ENCODE measurements around the gene INPP5D.

The INPP5D gene

GRCh38 chr2:233165543-233165894 lies 105.4 kb downstream of the INPP5D start:
- DNase-seq (ENCODE audit: low read depth): no peak
- H3K4me3 ChIP-seq (ENCODE audit: low read depth, low read length): no peak overlapping the region
- no peak for TF ChIP-seq CTCF (IDR thresholded peaks at IDR 0.05; ENCODE audit: insufficient read depth, low read depth, low read length, missing control alignments)

- no peak for DNase-seq (ENCODE audit: low read depth)
- TF ChIP-seq CTCF (IDR thresholded peaks at IDR 0.05; ENCODE audit: insufficient read depth, low read depth, low read length, missing control alignments): no peak
- no peak overlapping the region for H3K4me3 ChIP-seq (ENCODE audit: low read depth, low read length)
Measured at GRCh38 chr2:233165895-233166661, 105.9 kb downstream of the INPP5D start.

- no peak for TF ChIP-seq CTCF (IDR thresholded peaks at IDR 0.05; ENCODE audit: insufficient read depth, low read depth, low read length, missing control alignments)
- no peak overlapping the region for H3K4me3 ChIP-seq (ENCODE audit: low read depth, low read length)
- no peak for DNase-seq (ENCODE audit: low read depth)
Measured at GRCh38 chr2:233168445-233168844, 108.3 kb downstream of the INPP5D start.

DNA sequence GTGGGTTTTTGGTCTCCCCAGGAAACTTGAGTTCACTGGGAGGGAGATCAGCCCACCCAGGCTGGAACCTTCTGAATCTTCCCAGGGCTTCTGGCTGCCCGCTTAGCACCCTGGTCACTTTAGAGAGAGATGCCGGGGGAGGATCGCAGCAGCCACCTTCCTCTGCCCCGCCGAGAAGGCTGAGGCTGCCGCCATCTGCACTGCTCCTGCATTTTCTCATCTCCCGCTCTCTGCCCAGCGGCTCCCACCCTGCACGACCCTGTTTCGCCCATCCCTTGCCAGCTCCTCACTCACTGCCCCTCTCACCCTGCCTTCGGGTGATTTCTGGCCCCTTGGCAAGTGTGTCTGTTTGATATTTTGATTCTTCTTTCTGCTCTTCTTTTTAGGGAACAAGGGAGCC lies 108.8 kb downstream of the INPP5D start:
- no peak for TF ChIP-seq CTCF (IDR thresholded peaks at IDR 0.05; ENCODE audit: insufficient read depth, low read depth, low read length, missing control alignments)

GRCh38 chr2:233171344-233171743 lies 111.2 kb downstream of the INPP5D start:
- no peak for TF ChIP-seq CTCF (IDR thresholded peaks at IDR 0.05; ENCODE audit: insufficient read depth, low read depth, low read length, missing control alignments)
- DNase-seq (ENCODE audit: low read depth): no peak
- H3K4me3 ChIP-seq (ENCODE audit: low read depth, low read length): no peak overlapping the region

More for the DNA sequence above, 108.8 kb downstream of the INPP5D start:
- H3K4me3 ChIP-seq (ENCODE audit: low read depth, low read length): no peak overlapping the region
- no peak for DNase-seq (ENCODE audit: low read depth)

DNA sequence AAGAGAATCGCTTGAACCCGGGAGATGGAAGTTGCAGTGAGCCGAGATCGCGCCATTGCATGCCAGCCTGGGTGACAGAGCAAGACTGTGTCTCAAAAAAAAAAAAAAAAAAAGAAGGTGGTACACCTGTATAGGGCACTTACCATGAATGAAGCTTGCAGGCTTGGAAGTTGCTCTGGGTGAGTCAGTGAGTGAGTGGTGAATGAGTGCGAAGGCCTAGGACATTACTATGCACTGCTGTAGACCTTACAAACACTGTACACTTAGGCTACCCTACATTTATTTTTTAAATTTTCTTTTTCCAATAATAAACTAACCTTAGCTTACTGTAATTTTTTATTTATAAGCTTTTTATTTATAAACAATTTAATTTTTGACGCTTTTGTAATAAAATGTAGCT lies 113.0 kb downstream of the INPP5D start:
- no peak for DNase-seq (ENCODE audit: low read depth)
- TF ChIP-seq CTCF (IDR thresholded peaks at IDR 0.05; ENCODE audit: insufficient read depth, low read depth, low read length, missing control alignments): no peak
- H3K4me3 ChIP-seq (ENCODE audit: low read depth, low read length): no peak overlapping the region

DNA sequence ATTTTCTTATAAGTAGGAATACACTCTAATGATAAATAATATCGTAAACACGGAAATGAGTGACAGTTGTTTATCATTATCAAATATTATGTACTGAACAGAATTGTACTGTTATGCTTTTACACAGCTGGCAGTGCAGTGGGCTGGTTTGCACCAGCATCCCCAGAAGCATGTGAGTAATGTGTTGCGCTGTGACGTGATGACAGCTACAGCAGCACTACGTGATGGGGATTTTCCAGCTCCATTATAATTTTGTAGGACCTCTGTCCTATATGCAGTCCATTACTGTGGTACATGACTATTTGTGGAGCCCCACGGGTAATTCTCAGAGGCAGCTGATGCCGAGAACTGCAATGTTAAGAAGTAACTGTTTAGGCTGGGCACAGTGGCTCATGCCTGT lies 114.0 kb downstream of the INPP5D start:
- no peak for TF ChIP-seq CTCF (IDR thresholded peaks at IDR 0.05; ENCODE audit: insufficient read depth, low read depth, low read length, missing control alignments)
- DNase-seq (ENCODE audit: low read depth): no peak
- H3K4me3 ChIP-seq (ENCODE audit: low read depth, low read length): no peak overlapping the region

Data from GM12865 (cell line).